Retinal pigment epithelial cell (primary cell): Measurements from ENCODE around the gene ZNF429.

Experiments used
- DNase-seq: peaks from one replicate; pipeline ENCODE4 v3.0.0-alpha.2; 2010; ENCODE audit warnings: low read depth
- H3K4me3 ChIP-seq: 2 replicates; pipeline ENCODE4 v1.5.1; 2011; ENCODE audit warnings: mild to moderate bottlenecking, low read length, control low read depth, moderate library complexity
- TF ChIP-seq, protein P1 (sequence below): conservative IDR thresholded peaks from 2 replicates; pipeline ENCODE4 v1.5.1; 2011; ENCODE audit warnings: low read depth, low read length, control low read depth, inconsistent platforms

ZNF429 gene

GRCh38 chr19:21505459-21506451 lies at the start of gene ZNF429:
TSS of gene ZNF429 (plus strand) at chr19:21505602. CDS start at chr19:21505772, 170 bp downstream.
- DNase-seq = peak; percentile 85
- H3K4me3 ChIP-seq = peak within 1 kb of the TSS; percentile 93
- TF ChIP-seq, protein P1, sequence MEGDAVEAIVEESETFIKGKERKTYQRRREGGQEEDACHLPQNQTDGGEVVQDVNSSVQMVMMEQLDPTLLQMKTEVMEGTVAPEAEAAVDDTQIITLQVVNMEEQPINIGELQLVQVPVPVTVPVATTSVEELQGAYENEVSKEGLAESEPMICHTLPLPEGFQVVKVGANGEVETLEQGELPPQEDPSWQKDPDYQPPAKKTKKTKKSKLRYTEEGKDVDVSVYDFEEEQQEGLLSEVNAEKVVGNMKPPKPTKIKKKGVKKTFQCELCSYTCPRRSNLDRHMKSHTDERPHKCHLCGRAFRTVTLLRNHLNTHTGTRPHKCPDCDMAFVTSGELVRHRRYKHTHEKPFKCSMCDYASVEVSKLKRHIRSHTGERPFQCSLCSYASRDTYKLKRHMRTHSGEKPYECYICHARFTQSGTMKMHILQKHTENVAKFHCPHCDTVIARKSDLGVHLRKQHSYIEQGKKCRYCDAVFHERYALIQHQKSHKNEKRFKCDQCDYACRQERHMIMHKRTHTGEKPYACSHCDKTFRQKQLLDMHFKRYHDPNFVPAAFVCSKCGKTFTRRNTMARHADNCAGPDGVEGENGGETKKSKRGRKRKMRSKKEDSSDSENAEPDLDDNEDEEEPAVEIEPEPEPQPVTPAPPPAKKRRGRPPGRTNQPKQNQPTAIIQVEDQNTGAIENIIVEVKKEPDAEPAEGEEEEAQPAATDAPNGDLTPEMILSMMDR = no peak

DNA sequence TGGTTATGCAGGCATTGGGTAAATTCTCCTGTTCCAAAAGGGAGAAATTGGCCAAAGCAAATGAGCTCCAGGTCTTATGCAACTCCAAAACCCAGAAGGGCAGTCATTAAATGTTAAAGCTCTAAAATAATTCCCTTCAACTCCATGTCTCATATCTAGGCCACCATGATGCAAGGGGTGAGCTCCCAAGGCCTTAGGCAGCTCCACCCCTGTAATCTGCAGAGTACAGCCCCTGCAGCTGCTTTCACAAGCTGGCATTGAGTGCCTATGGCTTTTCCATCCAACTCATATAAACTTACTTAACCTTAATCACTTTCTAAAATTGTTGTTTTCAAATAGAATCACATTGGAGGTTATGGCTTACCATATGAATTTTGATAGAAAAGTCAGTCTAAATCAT lies 44.7 kb upstream of the ZNF429 start:
- no peak overlapping the region for H3K4me3 ChIP-seq
- TF ChIP-seq, protein P1 = no peak
- DNase-seq = no peak

DNA sequence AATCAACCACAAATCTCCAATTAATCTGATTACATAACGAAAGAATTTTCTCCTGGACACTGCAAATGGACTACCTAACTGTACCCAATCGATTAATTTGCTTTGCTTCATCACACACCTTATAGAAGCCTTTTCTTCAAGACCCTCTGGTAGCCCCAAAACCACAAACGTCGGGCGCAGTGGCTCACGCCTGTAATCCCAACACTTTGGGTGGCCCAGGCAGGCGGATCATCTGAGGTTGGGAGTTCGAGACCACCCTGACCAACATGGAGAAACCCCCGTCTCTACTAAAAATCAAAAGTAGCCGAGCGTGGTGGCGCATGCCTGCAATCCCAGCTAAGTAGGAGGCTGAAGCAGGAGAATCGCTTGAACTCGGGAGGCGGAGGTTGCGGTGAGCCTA lies 42.9 kb upstream of the ZNF429 start:
- DNase-seq = no peak
- H3K4me3 ChIP-seq = no peak overlapping the region
- TF ChIP-seq, protein P1 = no peak

GRCh38 chr19:21463449-21464105 lies 41.8 kb upstream of the ZNF429 start:
- TF ChIP-seq, protein P1 = no peak
- peak overlapping the region; percentile 85 for H3K4me3 ChIP-seq
- DNase-seq = peak; percentile 72

GRCh38 chr19:21466627-21467026 lies 38.8 kb upstream of the ZNF429 start:
- no peak overlapping the region for H3K4me3 ChIP-seq
- TF ChIP-seq, protein P1 = no peak
- no peak for DNase-seq

DNA sequence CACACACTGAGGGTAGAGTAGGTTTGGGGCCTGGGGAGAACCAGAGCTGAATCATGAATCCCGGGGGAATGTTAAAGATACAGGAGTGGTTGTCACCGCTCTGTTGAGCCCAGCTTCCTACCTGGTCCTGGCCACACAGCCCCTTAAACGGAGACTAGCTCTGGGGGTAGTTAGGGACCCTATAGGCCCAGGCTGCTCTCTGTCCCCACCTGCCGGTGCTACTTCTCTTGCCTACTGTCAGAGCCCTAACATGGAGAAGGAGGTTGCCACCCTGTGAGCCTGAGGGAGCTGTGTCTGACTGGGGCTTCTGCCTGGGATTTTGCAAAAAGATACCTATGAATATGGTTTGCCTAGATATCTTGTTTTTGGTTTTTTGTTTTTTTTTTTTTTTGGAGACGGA lies 36.6 kb upstream of the ZNF429 start:
- H3K4me3 ChIP-seq = no peak overlapping the region
- TF ChIP-seq, protein P1 = no peak
- DNase-seq = no peak
